HEK293T (cell line): ENCODE data around the gene MC1R.

Experiments
- ARNT ChIP-seq: fragments of 450-650 bp; IDR thresholded peaks from 2 replicates; pipeline ENCODE4 v1.6.1; 2017; ENCODE audit warnings: mild to moderate bottlenecking
- BHLHE40 ChIP-seq: fragments of 450-650 bp; IDR thresholded peaks from 2 replicates; pipeline ENCODE4 v1.6.1; 2016; ENCODE audit warnings: mild to moderate bottlenecking, moderate library complexity, borderline replicate concordance
- ELF4 ChIP-seq: fragments of 450-650 bp; IDR thresholded peaks from 2 replicates; pipeline ENCODE4 v1.6.1; 2017; ENCODE audit warnings: antibody characterized with exemption
- FOXA1 ChIP-seq: fragments of 450-650 bp; IDR thresholded peaks from 2 replicates; pipeline ENCODE4 v1.6.1; 2016; ENCODE audit warnings: mild to moderate bottlenecking
- FOXK2 ChIP-seq: fragments of 450-650 bp; IDR thresholded peaks from 2 replicates; pipeline ENCODE4 v1.6.1; 2016; ENCODE audit warnings: mild to moderate bottlenecking
- FOXM1 ChIP-seq: fragments of 450-650 bp; IDR thresholded peaks from 2 replicates; pipeline ENCODE4 v1.6.1; 2017; ENCODE audit warnings: mild to moderate bottlenecking, borderline replicate concordance
- HDGF ChIP-seq: fragments of 450-650 bp; IDR thresholded peaks from 2 replicates; pipeline ENCODE4 v1.6.1; 2017; ENCODE audit warnings: antibody characterized with exemption, borderline replicate concordance
- LEF1 ChIP-seq: fragments of 450-650 bp; IDR thresholded peaks from 2 replicates; pipeline ENCODE4 v1.6.1; 2017; ENCODE audit warnings: mild to moderate bottlenecking, borderline replicate concordance
- SP1 ChIP-seq: fragments of 450-650 bp; IDR thresholded peaks from 2 replicates; pipeline ENCODE4 v1.6.1; 2017
- SUZ12 ChIP-seq: fragments of 450-650 bp; IDR thresholded peaks from 2 replicates; pipeline ENCODE4 v1.6.1; 2016; ENCODE audit warnings: mild to moderate bottlenecking
- TARDBP ChIP-seq: fragments of 450-650 bp; IDR thresholded peaks from 2 replicates; pipeline ENCODE4 v1.6.1; 2016
- ZNF384 ChIP-seq: fragments of 450-650 bp; IDR thresholded peaks from 2 replicates; pipeline ENCODE4 v1.6.1; 2016
- TF ChIP-seq, protein P1 (sequence below): fragments of 450-650 bp; IDR thresholded peaks from 2 replicates; pipeline ENCODE4 v1.6.1; 2016

DNA sequence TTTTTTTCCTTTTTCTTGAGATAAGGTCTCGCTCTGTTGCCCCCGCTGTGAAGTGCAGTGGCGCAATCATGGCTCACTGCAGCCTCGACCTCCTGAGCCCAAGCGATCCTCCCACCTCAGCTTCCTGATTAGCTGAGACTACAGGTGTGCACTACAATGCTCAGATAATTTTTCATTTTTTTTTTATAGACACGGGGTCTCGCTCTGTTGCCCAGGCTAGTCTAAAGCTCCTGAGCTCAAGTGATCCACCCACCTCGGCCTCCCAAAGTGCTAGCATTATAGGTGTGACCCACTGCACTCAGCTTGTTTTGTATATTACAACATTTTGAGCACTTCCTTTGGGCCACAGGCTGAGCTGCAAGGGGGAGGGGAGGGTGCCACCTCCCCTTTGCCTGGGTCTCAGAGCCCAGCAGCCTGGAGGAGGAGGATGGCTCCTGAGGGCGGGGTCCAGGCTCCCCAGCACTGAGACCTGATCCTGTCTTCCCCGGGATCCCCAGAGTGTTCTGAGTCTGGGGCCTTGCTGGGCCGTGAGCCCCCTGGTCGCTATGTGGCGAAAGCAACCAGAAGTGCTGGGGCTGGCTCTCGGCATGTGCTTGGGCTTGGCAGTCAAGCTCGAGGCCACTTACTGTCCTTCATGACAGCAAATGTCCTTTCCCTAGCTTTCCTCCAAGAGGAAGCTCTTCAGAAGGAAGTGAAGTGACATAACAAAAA, 38.0 kb downstream of the MC1R start:
- no peak for TF ChIP-seq SUZ12
- no peak for TF ChIP-seq ELF4
- no peak for TF ChIP-seq FOXK2
- TF ChIP-seq FOXA1, result no peak
- no peak for TF ChIP-seq ZNF384
- TF ChIP-seq ARNT, result no peak
- no peak for TF ChIP-seq BHLHE40
- no peak for TF ChIP-seq SP1
- no peak for TF ChIP-seq TARDBP
- TF ChIP-seq LEF1, result no peak
- no peak for TF ChIP-seq FOXM1
- TF ChIP-seq, protein P1, sequence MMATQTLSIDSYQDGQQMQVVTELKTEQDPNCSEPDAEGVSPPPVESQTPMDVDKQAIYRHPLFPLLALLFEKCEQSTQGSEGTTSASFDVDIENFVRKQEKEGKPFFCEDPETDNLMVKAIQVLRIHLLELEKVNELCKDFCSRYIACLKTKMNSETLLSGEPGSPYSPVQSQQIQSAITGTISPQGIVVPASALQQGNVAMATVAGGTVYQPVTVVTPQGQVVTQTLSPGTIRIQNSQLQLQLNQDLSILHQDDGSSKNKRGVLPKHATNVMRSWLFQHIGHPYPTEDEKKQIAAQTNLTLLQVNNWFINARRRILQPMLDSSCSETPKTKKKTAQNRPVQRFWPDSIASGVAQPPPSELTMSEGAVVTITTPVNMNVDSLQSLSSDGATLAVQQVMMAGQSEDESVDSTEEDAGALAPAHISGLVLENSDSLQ, result no peak
- no peak for TF ChIP-seq HDGF
